Measurements from ENCODE around the gene DNM3. TPM values are rescaled to one million over a fixed set of nuclear protein-coding genes. Genes with fewer than 3 reads are reported as not detected.

Gene DNM3
- polyA plus RNA-seq, 1 donor (not counting 4 experiments of a cell fraction or from before 2014, with no cell fraction given): 2.0 TPM

GRCh38 chr1:172095846-172096245 lies 254.5 kb downstream of the DNM3 start:
- FAIRE-seq: no peak
- Histone ChIP-seq H3K4me3 (ENCODE audit: control insufficient read depth in 2 of 3, extremely low read depth in 1 of 3, insufficient read depth in 2 of 3, low read depth in 1 of 3, low read length in 3 of 3) (no peak overlapping the region), H4K20me1 (ENCODE audit: control insufficient read depth, extremely low read depth, insufficient read depth, low read length) (no peaks in the 10 kb centered on the region), H3K36me3 (ENCODE audit: control insufficient read depth in 2 of 2, extremely low read depth in 1 of 2, insufficient read depth in 2 of 2, low read length in 2 of 2) (no peaks in the 10 kb centered on the region), H3K4me2 (ENCODE audit: control insufficient read depth, extremely low read depth, insufficient read depth, low read depth, low read length) (no peak overlapping the region), H2AFZ (ENCODE audit: control insufficient read depth, low read length) (no peak overlapping the region), H3K27ac (ENCODE audit: control insufficient read depth, insufficient read depth, low read length) (no peak overlapping the region), H3K4me1 (ENCODE audit: control insufficient read depth, extremely low read depth, insufficient read depth, low read length) (no peaks in the 10 kb centered on the region), H3K9ac (ENCODE audit: control insufficient read depth, extremely low read depth, insufficient read depth, low read length) (no peak overlapping the region), H3K9me1 (ENCODE audit: control insufficient read depth, extremely low read depth, insufficient read depth, low read length) (no peaks in the 10 kb centered on the region), H3K79me2 (ENCODE audit: control insufficient read depth, insufficient read depth, low read length) (no peaks in the 10 kb centered on the region), H3K9me3 (ENCODE audit: control insufficient read depth, low read depth, low read length) (no peaks in the 10 kb centered on the region), H3K27me3 (ENCODE audit: control insufficient read depth, extremely low read depth, insufficient read depth, low read length) (no peaks in the 10 kb centered on the region)
- TF ChIP-seq EZH2 (IDR thresholded peaks at IDR 0.05; ENCODE audit: low read length) (no peak), CTCF (optimal IDR thresholded peaks at IDR 0.05 in 1 of 3, IDR thresholded peaks at IDR 0.05 in 1 of 3, conservative IDR thresholded peaks at IDR 0.05 in 1 of 3; ENCODE audit: extremely low read depth in 1 of 3, insufficient read depth in 2 of 3, low read length in 3 of 3) (no peak)
- dilution Hi-C loops (cut with MboI; ENCODE audit: extremely low pct_ligation_motif_present, low sequenced_read_pairs): no loop called here
- no peak for DNase-seq (ENCODE audit: low read depth, low spot score)

DNA sequence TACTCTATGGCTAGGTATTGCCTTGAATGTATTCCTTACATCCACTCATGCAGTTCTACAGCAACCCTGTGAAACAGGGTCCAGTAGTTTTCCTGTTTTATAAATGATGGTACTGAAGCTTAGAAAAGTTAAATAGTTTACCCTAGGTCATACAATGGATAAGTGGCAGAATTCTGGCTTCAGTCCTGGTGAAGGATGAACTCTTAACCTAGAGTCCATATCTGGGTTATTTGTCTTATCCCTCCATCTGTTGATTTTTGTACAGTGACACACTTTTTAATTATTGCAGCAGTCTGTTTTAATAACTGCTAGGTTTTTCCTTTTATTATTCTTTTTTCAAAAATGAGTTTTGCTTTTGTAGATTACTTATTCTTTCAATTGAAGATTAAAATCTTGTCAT lies 263.9 kb downstream of the DNM3 start:
- no peak overlapping the region for H3K4me2 ChIP-seq (ENCODE audit: control insufficient read depth, extremely low read depth, insufficient read depth, low read depth, low read length)
- FAIRE-seq (no peak), DNase-seq (ENCODE audit: low read depth, low spot score) (no peak)
- H4K20me1 ChIP-seq (ENCODE audit: control insufficient read depth, extremely low read depth, insufficient read depth, low read length): no peaks in the 10 kb centered on the region
- H3K27me3 ChIP-seq (ENCODE audit: control insufficient read depth, extremely low read depth, insufficient read depth, low read length): no peaks in the 10 kb centered on the region
- no peak overlapping the region for H2AFZ ChIP-seq (ENCODE audit: control insufficient read depth, low read length)
- no peak overlapping the region for H3K4me3 ChIP-seq (ENCODE audit: control insufficient read depth in 2 of 3, extremely low read depth in 1 of 3, insufficient read depth in 2 of 3, low read depth in 1 of 3, low read length in 3 of 3)
- H3K79me2 ChIP-seq (ENCODE audit: control insufficient read depth, insufficient read depth, low read length): no peaks in the 10 kb centered on the region
- H3K9me1 ChIP-seq (ENCODE audit: control insufficient read depth, extremely low read depth, insufficient read depth, low read length): no peaks in the 10 kb centered on the region
- H3K9ac ChIP-seq (ENCODE audit: control insufficient read depth, extremely low read depth, insufficient read depth, low read length): no peak overlapping the region
- peaks cover 5% of the 10 kb centered on the region for H3K4me1 ChIP-seq (ENCODE audit: control insufficient read depth, extremely low read depth, insufficient read depth, low read length)
- H3K36me3 ChIP-seq (ENCODE audit: control insufficient read depth in 2 of 2, extremely low read depth in 1 of 2, insufficient read depth in 2 of 2, low read length in 2 of 2): no peaks in the 10 kb centered on the region
- H3K27ac ChIP-seq (ENCODE audit: control insufficient read depth, insufficient read depth, low read length): no peak overlapping the region
- TF ChIP-seq EZH2 (IDR thresholded peaks at IDR 0.05; ENCODE audit: low read length): no peak
- TF ChIP-seq CTCF (optimal IDR thresholded peaks at IDR 0.05 in 1 of 3, IDR thresholded peaks at IDR 0.05 in 1 of 3, conservative IDR thresholded peaks at IDR 0.05 in 1 of 3; ENCODE audit: extremely low read depth in 1 of 3, insufficient read depth in 2 of 3, low read length in 3 of 3): no peak
- H3K9me3 ChIP-seq (ENCODE audit: control insufficient read depth, low read depth, low read length): no peaks in the 10 kb centered on the region
- dilution Hi-C loops (cut with MboI; ENCODE audit: extremely low pct_ligation_motif_present, low sequenced_read_pairs): no loop called here
